ENCODE measurements around the gene ZBTB20.

ZBTB20 gene

GRCh38 chr3:114392831-114393230, 754.3 kb downstream of the ZBTB20 start:
- no peak for DNase-seq

- DNase-seq = no peak
Observed at GRCh38 chr3:114389156-114389555, 757.9 kb downstream of the ZBTB20 start.

- DNase-seq = no peak
Observed at GRCh38 chr3:114384558-114384903, 762.6 kb downstream of the ZBTB20 start.

- peak; percentile 53 for DNase-seq
Observed at GRCh38 chr3:114383875-114384557, 763.1 kb downstream of the ZBTB20 start.

GRCh38 chr3:114380233-114380651, 766.8 kb downstream of the ZBTB20 start:
- no peak for DNase-seq

GRCh38 chr3:114379266-114379665, 767.8 kb downstream of the ZBTB20 start:
- DNase-seq = no peak

- no peak for DNase-seq
Observed at GRCh38 chr3:114378760-114379159, 768.3 kb downstream of the ZBTB20 start.

- DNase-seq = no peak
Observed at GRCh38 chr3:114377426-114377825, 769.7 kb downstream of the ZBTB20 start.

- DNase-seq = no peak
Observed at GRCh38 chr3:114376516-114377185, 770.4 kb downstream of the ZBTB20 start.

- DNase-seq = no peak
Observed at GRCh38 chr3:114375608-114376421, 771.3 kb downstream of the ZBTB20 start.

- DNase-seq = no peak
Observed at GRCh38 chr3:114374433-114374990, 772.6 kb downstream of the ZBTB20 start.

- no peak for DNase-seq
Observed at GRCh38 chr3:114370537-114371174, 776.4 kb downstream of the ZBTB20 start.

- no peak for DNase-seq
Observed at GRCh38 chr3:114365909-114366308, 781.2 kb downstream of the ZBTB20 start.

GRCh38 chr3:114364806-114365654, 782.1 kb downstream of the ZBTB20 start:
- DNase-seq = no peak

- no peak for DNase-seq
Observed at GRCh38 chr3:114363554-114364202, 783.4 kb downstream of the ZBTB20 start.

GRCh38 chr3:114362815-114363214, 784.3 kb downstream of the ZBTB20 start:
- no peak for DNase-seq

GRCh38 chr3:114361391-114361790, 785.7 kb downstream of the ZBTB20 start:
- no peak for DNase-seq

GRCh38 chr3:114356525-114356924, 790.6 kb downstream of the ZBTB20 start:
- no peak for DNase-seq

- DNase-seq = no peak
Observed at GRCh38 chr3:114356066-114356465, 791.0 kb downstream of the ZBTB20 start.

GRCh38 chr3:114355653-114356052, 791.4 kb downstream of the ZBTB20 start:
- DNase-seq = no peak

- DNase-seq = no peak
Observed at GRCh38 chr3:114351822-114352145, 795.3 kb downstream of the ZBTB20 start.

Data from NCI-H226 (cell line).